ENCODE data around the gene BIRC7.
"Not testable (repeated sequence)": the region's sequence is repeated elsewhere in the genome, so short reads cannot be mapped to it uniquely, and the experiment has no call there.

The BIRC7 gene

GRCh38 chr20:63248835-63249591, 13.3 kb downstream of the BIRC7 start:
- DNase-seq (ENCODE audit: low read depth): no peak

DNA sequence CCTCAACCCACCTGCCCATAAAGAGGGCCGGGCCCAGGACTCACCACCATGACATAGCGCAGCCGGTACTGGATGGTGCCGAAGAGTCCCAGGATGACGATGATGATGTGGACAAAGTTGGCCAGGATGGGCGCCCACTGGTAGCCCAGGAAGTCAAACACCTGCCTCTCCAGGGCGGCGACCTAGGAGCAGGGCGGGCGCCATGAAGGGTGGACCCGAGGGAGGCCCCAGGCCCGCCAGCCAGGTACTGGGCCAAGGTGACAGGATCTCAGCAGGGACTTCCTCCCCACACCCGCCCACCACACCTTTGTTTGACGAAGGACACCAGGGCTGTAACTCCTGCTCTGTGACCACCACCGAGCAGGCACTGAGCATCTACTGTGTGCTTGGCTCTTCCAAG, 14.2 kb downstream of the BIRC7 start:
- DNase-seq (ENCODE audit: low read depth): no peak

- DNase-seq (ENCODE audit: low read depth): not testable (repeated sequence)
These were observed 15.6 kb downstream of the BIRC7 start for GRCh38 chr20:63251350-63251749.

GRCh38 chr20:63252284-63252711, 16.6 kb downstream of the BIRC7 start:
- DNase-seq (ENCODE audit: low read depth): no peak

DNA sequence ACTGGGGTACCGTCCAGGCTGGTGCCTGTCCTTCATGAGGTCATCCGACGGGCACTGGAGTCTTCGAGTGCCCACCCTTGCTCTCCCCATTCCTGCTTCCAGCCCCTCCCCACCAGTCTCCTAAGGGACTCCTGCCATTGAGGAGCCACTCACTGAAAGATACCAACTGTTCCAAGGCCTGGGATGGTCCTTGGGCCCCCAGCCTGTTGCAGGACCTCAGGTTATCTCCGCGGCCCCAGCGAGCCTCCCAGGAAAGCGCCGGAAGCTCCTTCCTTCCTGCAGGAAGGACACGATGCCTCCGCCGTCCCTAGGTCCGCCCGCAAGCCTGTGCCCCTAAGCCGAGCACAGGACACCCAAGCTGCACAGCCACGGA, 17.3 kb downstream of the BIRC7 start:
- no peak for DNase-seq (ENCODE audit: low read depth)

DNA sequence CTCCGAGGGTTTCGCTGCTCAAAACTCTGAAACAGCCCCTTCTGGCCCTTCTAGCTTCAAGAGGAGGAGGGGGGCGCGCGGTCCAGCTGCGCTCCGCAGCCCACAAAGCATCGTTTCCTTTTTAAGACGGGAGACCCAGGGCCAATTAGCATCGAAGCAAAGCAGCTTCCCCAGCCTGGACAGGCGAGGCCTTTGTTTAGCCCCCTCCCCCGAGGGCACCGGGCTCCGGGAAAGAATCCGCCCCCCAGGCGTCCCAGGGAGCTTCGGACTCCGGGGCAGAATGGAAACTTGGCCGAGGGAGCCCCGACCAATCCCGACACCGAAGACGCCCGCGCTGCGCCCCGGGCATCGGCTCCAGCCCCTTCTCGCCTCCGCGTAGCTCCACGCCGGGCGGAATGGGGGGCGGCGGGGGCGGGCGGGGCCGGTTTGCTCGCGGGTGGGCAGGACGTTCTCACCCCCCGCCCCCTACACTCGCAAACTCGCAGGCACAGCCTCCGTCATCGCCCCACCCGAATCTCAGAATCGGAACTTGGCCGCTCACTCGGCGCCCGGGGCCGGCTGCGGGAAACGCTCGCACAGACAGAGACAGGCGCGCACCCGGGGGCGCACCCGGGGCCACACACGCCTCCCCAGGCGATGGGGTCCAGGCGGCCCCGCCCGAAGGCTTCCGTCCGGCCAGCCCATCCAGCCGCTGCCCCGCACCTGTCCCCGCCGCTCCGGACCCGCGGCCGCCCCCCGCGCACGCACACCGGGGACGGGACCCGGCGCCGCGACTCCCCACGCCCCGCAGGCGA, 17.9 kb downstream of the BIRC7 start:
- DNase-seq (ENCODE audit: low read depth): no peak

DNA sequence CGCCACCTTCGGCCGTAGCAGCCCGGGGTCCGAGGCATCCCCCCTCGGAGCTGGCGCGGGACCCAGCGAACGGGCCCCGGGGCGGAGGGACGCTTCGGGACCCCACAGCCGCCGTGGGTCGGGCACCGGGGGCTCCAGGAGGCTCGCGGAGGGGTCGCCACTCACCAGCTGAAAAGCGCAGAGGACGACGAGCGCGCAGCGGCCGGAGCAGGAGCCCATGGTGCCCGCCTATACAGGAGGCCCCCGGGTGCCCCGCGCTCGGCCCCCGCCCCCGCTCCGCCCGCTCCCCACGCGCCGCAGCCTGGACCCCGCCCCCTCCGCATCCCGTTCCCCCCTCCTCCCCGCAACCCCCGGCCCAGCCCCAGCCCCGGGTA, 18.5 kb downstream of the BIRC7 start, which contains the start of gene NKAIN4:
TSS of gene NKAIN4 (minus strand) at position 232 of the 374 bp plus-strand sequence. CDS start at position 219, 13 bp downstream.
- DNase-seq (ENCODE audit: low read depth): no peak

DNA sequence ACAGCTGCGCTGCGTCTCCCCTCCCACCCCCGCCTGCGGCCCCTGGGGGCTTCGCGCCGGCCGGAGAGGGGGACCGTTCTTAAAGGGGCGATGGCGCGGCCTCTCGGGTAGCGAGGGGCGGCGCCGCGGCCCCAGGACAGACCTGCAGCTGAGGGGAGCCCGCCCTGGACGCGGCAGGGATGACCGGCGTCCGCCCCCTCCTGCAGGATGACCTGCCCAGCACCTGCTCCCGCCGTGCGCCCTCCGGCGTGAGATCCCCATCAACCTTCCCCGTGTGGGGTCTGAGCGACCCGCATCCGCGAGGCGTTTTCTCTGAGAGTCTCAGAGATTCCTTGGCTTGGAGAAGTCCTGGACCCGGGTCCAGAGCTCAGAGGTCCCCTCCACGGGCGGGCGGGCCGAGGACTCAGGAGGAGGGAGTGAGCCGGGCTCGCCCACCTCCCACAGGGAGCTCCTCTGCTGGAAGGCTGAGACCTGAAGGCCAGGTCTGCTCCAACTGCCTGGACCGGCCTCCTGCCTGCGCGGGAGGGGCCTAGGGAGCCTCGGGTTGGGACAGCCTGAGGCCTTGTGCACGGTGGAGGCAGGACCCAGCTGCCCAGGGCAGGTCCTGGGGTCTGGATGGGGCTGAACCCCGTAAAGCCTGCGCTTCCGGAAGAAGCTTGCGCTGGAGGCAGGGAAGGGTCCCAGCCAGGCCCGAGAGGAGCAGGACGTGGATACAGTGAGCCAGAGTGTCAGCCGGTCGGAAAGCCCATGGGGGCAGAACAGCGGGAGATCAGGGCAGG, 19.1 kb downstream of the BIRC7 start:
- no peak for DNase-seq (ENCODE audit: low read depth)

DNA sequence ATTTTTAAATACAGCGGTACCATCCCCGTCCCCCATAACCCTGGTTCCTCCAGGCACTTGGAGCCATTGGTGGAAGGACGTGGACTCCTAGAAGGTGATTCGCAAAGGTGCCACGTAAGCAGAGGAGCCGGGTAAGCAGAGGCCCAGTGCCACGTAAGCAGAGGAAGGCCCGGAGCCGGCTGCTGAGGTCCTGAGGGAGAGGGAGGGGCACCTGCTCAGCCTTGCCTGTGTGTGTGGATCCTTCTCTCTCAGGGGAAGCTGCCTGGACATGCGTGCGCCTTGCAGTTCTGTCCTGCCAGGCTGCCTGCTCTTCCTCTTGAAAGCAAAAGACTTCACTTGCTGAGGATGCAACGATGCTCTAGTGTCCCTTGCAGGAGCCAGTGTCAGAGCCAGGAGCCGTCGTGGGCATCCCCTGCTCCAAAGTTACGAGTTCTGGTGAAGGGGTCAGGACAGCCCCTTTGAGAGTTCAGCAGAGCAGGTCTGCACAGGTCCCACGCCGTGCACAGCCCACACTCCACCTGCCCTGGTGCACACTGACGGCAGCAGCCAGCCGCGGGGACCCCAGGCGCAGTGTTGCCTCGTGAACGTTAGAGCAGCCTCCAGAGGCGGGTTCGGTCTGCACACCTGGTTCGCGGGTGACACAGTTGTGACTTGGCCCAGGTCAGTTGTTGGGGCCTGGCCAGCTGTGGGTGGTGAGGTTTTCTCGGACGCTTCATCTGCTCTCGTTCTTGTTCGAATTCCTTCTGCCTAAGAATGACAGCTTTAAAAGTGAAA, 20.4 kb downstream of the BIRC7 start:
- DNase-seq (ENCODE audit: low read depth): no peak

DNA sequence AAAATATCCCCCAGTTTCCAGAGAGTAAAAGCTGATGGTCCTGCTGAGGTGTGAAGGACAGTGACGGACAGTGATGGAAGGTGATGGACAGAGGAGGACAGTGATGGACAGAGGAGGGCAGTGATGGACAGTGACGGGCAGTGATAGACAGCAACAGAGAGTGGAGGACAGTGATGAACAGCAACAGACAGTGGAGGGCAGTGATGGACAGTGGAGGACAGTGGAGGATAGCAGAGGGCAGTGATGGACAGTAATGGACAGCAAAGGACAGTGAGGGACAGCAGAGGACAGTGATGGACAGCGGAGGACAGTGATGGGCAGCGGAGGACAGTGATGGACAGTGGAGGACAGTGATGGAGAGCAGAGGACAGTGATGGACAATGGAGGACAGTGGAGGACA, 21.2 kb downstream of the BIRC7 start:
- no peak for DNase-seq (ENCODE audit: low read depth)

DNA sequence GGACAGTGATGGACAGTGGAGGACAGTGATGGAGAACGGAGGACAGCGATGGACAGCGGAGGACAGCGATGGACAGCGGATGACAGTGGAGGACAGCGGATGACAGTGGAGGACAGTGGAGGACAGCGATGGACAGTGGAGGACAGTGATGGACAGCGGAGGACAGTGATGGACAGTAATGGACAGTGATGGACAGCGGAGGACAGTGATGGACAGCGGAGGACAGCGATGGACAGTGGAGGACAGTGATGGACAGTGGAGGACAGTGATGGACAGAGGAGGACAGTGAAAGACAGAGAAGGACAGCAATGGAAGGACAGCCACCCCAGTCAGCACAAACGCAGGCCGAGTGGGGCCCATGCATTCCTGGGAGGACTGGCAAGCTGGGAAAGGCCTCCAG, 21.9 kb downstream of the BIRC7 start:
- DNase-seq (ENCODE audit: low read depth): no peak

DNA sequence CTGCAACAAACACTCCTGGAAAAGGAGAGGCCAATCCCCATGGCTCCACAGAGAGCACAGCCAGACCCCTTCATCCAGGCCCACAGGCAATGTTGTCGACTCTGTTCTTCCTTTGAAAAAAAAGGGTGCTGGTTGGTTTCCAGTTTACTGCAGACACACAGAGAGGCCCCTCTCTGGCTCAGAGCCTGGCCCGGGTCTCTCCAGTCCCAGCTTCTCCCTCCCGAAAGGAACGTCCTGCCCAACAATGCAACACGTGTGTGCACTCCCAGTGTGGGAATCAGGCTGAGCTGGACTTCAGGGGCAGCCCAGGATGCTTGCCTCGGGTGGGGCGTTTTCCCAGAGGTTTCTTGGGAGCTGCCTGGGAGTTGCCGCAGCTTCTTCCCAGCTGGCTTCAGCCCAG, 23.1 kb downstream of the BIRC7 start:
- no peak for DNase-seq (ENCODE audit: low read depth)

DNA sequence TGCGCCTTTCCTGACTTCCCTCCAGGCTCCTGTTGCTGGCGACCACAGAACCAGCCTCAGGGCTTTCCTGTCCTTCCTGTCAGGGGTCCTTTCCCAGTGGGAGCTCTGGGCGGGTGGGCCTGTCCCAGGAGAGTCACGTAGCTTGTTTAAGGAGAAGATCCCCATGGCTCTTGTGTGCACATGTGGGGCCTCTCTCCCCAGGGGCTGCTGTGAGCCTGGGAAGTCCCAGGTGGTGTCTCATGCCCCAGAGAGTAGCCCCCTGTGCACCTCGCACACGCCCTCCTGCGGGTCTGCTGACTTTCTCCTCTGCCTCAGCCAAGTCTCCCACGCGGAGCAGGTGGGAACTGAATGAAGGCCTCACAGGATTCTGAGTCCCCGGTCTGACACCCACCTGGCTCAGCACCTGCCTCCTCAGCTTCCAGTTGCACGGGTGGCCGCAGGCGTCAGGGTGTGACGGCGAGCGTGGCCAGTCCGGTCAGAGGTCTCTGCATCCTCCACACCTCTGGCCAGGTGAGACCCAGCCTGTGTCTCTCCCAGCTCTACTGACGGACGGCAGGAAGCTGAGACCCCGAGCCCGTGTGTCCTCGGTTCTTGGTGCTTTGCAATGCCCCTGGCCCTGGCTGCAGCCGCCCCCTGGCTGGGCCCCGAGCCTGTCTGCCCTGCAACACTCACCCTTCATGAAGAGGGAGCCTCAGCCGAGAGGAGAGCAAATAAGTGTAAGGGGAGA, 24.2 kb downstream of the BIRC7 start:
- DNase-seq (ENCODE audit: low read depth): no peak

DNA sequence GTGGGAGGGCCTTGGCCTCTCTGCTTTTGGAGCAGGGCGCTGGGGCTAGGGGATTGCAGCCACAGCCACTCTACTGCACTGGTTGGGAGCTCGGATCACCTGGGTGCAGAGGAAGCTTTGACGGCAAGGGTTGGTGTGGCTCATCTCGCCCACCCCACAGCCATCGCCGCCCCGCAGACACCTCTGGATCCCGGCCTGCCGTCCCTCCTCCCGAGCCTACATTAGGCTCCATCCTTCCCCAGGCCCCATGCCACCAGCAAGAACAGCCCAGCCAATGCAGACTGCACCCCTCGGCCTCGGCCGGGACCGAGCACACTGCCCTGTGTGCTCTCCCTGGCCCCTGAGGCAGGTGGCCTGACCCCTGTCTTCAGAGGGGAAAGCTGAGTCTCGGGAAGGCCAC, 24.8 kb downstream of the BIRC7 start:
- DNase-seq (ENCODE audit: low read depth): no peak

GRCh38 chr20:63261060-63261794, 25.5 kb downstream of the BIRC7 start:
- no peak for DNase-seq (ENCODE audit: low read depth)

- DNase-seq (ENCODE audit: low read depth): no peak
These were observed 26.3 kb downstream of the BIRC7 start for GRCh38 chr20:63261795-63262528.

DNA sequence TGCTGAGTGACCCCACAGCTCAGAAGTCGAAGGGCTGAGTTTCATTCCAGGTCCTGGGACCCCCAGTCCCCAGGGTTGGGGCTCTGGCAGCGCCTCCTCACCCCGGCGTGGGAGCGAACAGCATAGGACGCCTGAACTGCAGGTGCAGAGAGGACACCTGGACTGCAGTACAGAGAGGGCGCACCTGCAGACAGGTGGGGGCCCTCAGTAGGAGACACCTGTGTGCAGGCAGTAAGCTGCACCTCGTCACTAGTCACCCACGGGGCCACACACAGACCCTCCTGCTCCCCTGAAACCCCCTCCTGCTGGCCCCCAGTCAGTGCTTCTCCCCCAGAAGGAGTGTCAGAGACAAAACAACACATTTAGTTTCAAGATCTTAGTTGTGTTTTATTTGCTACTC, 27.1 kb downstream of the BIRC7 start:
- DNase-seq (ENCODE audit: low read depth): no peak

GRCh38 chr20:63264000-63264399, 28.3 kb downstream of the BIRC7 start:
- no peak for DNase-seq (ENCODE audit: low read depth)

DNA sequence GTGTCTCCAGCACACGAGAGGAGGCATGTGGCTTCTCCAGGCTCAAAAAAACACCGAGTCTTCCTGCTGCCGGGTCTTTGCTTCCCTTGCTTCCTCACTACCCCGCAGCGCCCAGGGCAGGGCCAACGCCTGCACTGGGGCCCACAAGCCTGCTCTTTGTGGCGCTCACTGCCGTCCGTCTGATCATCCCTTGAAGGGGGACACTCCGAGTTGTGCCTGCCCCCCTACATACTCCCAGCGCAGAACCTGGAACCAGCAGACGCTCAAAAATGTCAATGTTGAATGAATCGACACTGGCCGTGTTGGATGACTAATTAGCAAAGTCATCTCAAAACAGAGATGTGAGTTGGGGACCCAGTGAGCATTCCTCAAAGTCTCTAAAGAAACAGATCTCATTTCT, 28.8 kb downstream of the BIRC7 start:
- no peak for DNase-seq (ENCODE audit: low read depth)

Data from stimulated activated CD4-positive, alpha-beta T cell treated with anti-CD3 and anti-CD28 coated beads, Interleukin-2, amount 100 ng/mL, for 4 hours (primary cell).